Neuron (in vitro differentiated cells): ENCODE results near the gene IFI30.

Experiments used
- H2AFZ ChIP-seq: one replicate; pipeline ENCODE4 v1.6.1; 2013; ENCODE audit warnings: low read depth, mild to moderate bottlenecking, inconsistent platforms, low read length, moderate library complexity
- H3K27me3 ChIP-seq: one replicate; pipeline ENCODE4 v1.6.1; 2013; ENCODE audit warnings: low read length; ENCODE audit not compliant: insufficient read depth
- H3K36me3 ChIP-seq: one replicate; pipeline ENCODE4 v1.6.1; 2013; ENCODE audit warnings: low read length; ENCODE audit not compliant: insufficient read depth
- H3K4me1 ChIP-seq: one replicate; pipeline ENCODE4 v1.6.1; 2013; ENCODE audit warnings: low read length; ENCODE audit not compliant: insufficient read depth
- H3K4me3 ChIP-seq: 2 replicates; pipeline ENCODE4 v1.5.1; 2013; ENCODE audit warnings: mild to moderate bottlenecking, low read length, moderate library complexity
- H3K9me3 ChIP-seq: one replicate; pipeline ENCODE4 v1.6.1; 2013; ENCODE audit warnings: low read length

Gene IFI30

DNA sequence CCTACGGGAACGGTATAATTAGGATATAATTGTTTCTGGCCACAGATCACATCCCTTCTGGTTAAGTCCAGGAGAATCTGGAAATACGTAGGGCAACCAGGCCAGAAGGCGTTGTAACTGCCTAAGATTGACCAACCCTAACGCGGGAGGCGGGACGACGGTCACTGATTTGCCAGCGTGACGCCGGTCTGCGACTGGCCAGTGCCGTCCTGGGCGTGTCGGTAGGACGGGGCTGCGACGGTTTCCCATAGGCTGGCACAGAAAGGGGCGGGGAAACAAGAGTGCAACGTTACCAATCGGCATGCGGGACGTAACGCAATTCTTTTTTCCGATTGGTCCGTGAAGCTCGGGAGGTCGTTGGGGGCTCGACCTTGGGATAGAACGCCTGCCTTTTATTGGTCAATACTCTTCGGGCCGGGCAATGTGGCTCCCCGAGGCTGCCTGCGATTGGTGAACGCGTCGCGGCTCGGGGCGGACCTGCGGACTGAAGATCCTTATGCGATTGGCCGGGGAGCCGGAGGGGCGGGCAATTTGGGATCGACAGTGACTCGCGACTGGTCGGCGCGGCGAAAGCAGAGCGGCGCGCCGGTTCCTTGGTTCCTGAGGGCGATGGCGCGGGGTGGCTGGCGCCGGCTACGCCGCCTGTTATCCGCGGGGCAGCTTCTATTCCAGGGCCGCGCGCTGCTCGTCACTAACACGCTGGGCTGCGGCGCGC lies 19.2 kb downstream of the IFI30 start, which contains the start of gene MPV17L2:
MPV17L2 (plus strand) TSS at position 546 of the 715 bp plus-strand sequence; CDS start at position 610, 64 bp downstream.
- Histone ChIP-seq H2AFZ (peak within 1 kb of the TSS; percentile 65), H3K9me3 (no peaks in the 10 kb centered on the region), H3K4me3 (peak within 1 kb of the TSS; percentile 93), H3K27me3 (no peaks in the 10 kb centered on the region), H3K4me1 (peaks cover 14% of the 10 kb centered on the region), H3K36me3 (peaks cover 12% of the 10 kb centered on the region)

DNA sequence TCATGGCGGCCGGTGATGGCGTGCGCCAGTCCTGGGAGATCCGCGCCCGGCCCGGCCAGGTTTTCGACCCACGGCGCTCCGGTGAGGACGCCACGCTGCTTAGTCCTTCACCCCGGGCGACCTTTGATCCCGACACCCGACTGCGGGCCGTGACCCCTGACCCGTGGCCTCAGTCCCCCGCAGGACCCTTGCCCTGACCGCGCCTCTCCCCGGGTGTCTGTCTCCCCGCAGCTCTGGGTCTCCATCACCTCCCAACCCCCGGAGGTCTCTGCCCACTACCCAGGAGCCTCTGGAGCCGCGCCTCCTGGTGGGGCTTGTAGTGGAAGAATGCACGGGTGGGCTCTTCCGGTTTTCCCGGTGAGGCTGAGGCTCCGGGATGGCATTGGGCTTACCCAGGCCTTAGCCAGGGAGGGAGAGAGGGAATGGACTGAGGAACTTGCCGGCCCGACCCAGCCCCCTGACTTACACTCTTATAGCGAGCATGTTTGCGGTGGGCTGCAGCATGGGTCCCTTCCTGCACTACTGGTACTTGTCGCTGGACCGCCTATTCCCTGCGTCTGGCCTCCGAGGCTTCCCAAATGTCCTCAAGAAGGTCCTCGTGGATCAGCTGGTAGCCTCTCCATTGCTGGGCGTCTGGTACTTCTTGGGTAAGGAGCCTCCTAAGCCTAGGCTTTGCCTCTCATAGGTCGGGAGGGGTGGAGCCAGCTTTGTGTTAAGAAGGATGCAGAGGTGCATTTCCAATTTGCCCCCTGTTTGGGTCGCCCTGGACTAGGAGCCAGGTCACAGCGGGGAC lies 20.0 kb downstream of the IFI30 start:
- Histone ChIP-seq H3K27me3 (no peaks in the 10 kb centered on the region), H3K36me3 (peaks cover 20% of the 10 kb centered on the region)

DNA sequence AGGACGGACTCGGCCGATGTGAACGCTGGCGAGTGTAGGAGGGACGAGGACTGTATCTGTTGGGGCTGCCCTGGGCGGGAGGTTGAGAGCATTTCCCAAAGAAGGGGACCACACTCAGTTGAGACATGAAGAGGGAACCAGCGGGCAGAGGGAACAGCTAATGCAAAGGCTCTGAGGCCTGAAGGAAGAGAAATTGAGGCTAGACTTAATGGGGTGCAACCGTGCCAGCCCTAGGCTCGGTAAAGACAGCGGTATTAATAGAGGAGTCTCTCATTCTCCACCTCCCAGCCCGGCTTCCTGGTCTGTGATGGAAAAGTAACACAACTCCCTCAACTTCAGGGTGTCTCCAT lies 20.5 kb downstream of the IFI30 start:
- Histone ChIP-seq H3K9me3 (no peaks in the 10 kb centered on the region), H3K36me3 (peaks cover 25% of the 10 kb centered on the region), H2AFZ (no peak overlapping the region), H3K4me1 (peaks cover 14% of the 10 kb centered on the region), H3K4me3 (peak overlapping the region; percentile 93), H3K27me3 (no peaks in the 10 kb centered on the region)

More for the DNA sequence above, 20.0 kb downstream of the IFI30 start:
- Histone ChIP-seq H3K4me3 (peak overlapping the region; percentile 93), H2AFZ (peak overlapping the region; percentile 62), H3K9me3 (no peaks in the 10 kb centered on the region), H3K4me1 (peaks cover 14% of the 10 kb centered on the region)

DNA sequence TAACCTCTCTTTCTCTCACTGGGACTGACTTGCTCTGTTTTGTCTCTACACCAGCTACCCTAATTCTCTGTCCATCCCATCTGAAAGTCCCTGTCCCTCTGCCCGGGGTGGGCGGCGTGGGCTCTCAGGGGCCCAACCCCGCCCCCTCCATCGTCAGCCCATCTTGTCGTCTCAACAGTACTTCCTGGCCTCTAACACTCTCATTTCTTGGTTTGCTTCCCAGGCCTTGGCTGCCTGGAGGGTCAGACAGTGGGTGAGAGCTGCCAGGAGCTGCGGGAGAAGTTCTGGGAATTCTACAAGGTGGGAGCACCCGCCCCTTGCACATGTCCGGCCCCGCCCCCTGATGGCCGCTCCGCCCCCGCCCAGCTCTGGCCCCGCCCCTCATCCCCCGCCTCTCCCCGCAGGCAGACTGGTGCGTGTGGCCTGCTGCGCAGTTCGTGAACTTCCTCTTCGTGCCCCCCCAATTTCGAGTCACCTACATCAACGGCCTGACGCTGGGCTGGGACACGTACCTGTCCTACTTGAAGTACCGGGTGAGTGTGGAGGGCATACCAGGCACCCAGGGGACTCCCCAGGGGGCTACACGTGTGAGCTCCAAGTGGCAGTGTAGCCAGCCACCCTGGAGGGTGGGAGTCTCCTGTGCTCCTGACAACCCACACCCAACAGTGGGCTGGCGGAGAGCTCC lies 21.1 kb downstream of the IFI30 start:
- H3K36me3 ChIP-seq = peaks cover 25% of the 10 kb centered on the region
- peaks cover 14% of the 10 kb centered on the region for H3K4me1 ChIP-seq
- no peak overlapping the region for H2AFZ ChIP-seq
- no peaks in the 10 kb centered on the region for H3K9me3 ChIP-seq
- peak overlapping the region; percentile 93 for H3K4me3 ChIP-seq
- no peaks in the 10 kb centered on the region for H3K27me3 ChIP-seq

DNA sequence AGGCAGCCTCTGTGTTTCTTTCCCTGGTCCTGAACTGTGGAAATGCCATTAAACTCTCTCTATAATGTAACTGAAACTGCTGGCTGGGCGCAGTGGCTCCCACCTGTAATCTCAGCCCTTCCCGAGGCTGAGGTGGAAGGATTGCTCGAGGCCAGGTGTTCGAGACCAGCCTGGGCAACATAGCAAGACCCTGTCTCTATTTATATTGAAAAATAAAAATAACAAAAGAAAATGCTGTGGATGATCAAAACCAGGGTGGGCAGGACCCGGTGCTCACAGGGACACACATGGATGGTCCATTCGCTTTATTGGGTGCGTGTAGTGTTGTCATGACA lies 22.9 kb downstream of the IFI30 start:
- no peaks in the 10 kb centered on the region for H3K9me3 ChIP-seq
- H3K4me1 ChIP-seq = peaks cover 14% of the 10 kb centered on the region
- H3K36me3 ChIP-seq = peaks cover 25% of the 10 kb centered on the region
- H3K27me3 ChIP-seq = no peaks in the 10 kb centered on the region
- H2AFZ ChIP-seq = no peak overlapping the region
- no peak overlapping the region for H3K4me3 ChIP-seq

DNA sequence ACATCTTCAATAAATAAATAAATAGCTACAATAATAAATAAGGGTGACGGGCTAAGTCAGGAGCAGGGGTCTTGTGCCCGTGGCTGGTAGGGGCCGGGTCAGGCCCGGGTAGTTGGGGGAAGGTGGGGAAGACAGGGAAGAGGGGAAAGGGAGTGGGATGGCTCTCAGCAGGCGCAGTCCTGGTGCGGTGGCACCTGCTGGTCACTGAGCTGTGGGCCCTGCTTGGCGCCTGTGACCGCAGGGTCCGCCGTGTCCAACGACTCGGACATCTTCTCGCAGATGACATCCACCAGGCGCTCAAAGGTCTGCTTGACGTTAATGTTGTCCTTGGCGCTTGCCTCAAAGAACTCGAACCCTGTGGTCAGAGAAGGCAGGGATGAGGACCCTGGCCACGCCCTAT lies 23.7 kb downstream of the IFI30 start:
- Histone ChIP-seq H2AFZ (no peak overlapping the region), H3K9me3 (no peaks in the 10 kb centered on the region), H3K4me1 (peaks cover 11% of the 10 kb centered on the region), H3K36me3 (peaks cover 25% of the 10 kb centered on the region), H3K27me3 (no peaks in the 10 kb centered on the region), H3K4me3 (no peak overlapping the region)

DNA sequence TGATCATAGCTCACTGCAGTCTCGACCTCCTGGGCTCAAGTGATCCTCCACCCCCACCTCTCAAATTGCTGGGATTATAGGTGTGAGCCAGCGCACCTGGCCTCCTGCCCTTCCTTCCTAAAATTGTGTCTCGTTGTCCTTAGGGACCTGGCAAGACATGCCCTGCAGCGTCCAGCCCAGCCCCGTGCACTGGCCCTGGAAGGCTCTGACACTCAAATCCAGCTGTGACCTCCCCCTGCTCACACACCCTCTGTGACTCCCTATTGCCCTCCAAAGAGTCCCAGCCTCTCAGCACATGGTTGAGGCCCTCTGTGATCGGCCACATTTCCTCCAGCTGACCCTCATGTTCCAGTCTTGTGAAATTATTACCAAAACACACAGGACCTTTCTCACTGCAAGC lies 24.3 kb downstream of the IFI30 start:
- Histone ChIP-seq H3K9me3 (no peaks in the 10 kb centered on the region), H3K4me3 (no peak overlapping the region), H3K36me3 (peaks cover 25% of the 10 kb centered on the region), H3K4me1 (peaks cover 10% of the 10 kb centered on the region), H2AFZ (no peak overlapping the region), H3K27me3 (no peaks in the 10 kb centered on the region)

DNA sequence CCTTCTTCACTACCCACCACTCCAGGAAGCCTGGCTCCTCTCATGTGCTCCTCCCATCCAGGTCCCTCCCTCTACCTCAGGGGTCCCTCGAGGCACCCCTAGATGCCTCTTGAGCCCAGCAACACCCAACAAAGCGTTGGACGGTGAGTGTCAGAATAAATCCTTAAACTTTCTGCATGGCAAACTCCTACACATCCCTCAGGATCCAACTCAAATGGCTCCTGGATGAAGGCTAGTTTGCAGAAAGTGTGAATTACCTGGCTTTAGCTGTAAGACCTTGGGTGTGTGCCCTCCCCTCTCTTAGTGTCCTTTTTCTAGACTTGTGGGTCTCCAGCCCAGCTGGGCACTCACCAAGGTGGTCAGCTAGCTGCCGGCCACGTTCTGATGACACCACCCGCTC lies 24.8 kb downstream of the IFI30 start:
- H3K36me3 ChIP-seq = peaks cover 25% of the 10 kb centered on the region
- peaks cover 14% of the 10 kb centered on the region for H3K4me1 ChIP-seq

DNA sequence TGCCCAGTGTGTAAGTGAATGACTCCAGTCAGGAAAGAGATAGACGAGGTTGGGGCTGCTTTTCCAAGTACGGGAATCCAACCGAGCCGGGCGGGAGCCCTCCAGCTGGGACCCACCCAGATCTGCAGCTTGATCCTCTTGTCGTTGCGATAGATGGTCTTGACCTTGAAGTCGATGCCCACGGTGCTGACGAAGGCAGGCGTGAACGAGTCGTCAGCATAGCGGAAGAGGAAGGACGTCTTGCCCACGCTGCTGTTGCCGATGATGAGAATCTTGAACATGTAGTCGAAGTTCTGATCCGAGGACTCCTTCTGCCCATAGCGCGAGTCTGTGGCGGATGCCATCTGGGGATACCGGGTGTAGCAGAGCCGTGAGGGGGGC lies 28.8 kb downstream of the IFI30 start:
- H3K27me3 ChIP-seq = no peaks in the 10 kb centered on the region
- peaks cover 13% of the 10 kb centered on the region for H3K4me1 ChIP-seq
- peaks cover 17% of the 10 kb centered on the region for H3K36me3 ChIP-seq
- no peak overlapping the region for H2AFZ ChIP-seq
- no peaks in the 10 kb centered on the region for H3K9me3 ChIP-seq
- H3K4me3 ChIP-seq = no peak overlapping the region

More for the DNA sequence above, 24.8 kb downstream of the IFI30 start:
- Histone ChIP-seq H3K27me3 (no peaks in the 10 kb centered on the region), H2AFZ (no peak overlapping the region), H3K9me3 (no peaks in the 10 kb centered on the region), H3K4me3 (no peak overlapping the region)

DNA sequence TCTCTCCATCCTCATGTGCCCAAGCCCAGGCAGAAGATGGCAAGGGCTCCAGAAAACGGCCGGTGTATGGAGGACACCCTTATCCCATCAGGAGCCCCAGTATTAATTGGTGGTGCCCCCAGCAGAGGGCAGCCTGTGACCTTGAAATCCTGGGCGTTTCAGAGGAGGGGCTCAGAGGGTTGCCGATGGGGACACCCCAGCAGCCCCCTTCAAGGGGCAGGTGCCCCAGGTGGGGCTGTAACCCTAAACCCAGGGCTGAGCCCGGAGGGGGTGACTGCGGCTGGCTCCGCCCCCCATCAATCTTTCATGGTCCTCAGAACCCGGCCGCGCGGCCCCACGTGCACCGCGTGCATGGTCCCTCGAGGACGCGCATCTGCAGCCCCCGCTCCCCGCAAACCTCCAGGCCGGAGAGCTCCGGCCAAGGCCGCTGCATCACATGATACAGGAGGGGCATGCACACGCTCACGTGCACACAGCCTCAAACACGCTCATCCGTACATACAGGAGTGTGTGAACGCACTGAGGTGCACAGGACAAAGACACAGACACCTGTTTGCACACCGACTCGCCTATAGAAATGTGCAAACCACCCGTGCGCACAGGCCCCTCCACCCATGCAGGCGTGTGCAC lies 29.3 kb downstream of the IFI30 start:
- no peaks in the 10 kb centered on the region for H3K27me3 ChIP-seq
- no peaks in the 10 kb centered on the region for H3K9me3 ChIP-seq
- H2AFZ ChIP-seq = no peak overlapping the region
- H3K4me1 ChIP-seq = peaks cover 13% of the 10 kb centered on the region
- H3K36me3 ChIP-seq = peaks cover 12% of the 10 kb centered on the region
- H3K4me3 ChIP-seq = peak overlapping the region; percentile 64

DNA sequence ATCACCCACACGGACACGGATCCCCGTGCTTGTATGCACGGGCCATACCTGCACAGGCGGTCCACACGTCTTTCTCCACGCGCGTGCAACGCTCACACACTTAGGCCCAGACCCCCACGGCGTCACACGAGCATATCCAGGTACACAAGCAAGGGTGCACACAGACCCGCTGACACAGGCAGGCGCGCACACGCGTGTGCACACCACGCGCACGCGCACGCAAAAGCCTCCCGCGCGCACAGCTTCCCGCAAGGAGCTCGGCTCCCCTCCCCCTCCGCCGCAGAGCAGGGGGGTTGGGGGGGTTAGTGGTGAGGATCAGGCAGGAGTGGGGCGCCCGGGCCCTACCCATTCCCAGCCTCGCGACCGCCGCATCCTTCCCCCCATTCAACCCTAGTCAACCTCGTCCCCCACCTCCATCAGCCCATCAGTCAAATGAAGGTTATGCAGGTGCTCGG lies 29.8 kb downstream of the IFI30 start:
- H3K27me3 ChIP-seq = no peaks in the 10 kb centered on the region
- peak overlapping the region; percentile 64 for H3K4me3 ChIP-seq
- H3K4me1 ChIP-seq = peaks cover 13% of the 10 kb centered on the region
- no peaks in the 10 kb centered on the region for H3K9me3 ChIP-seq
- H3K36me3 ChIP-seq = peaks cover 6% of the 10 kb centered on the region
- H2AFZ ChIP-seq = peak overlapping the region; percentile 15

DNA sequence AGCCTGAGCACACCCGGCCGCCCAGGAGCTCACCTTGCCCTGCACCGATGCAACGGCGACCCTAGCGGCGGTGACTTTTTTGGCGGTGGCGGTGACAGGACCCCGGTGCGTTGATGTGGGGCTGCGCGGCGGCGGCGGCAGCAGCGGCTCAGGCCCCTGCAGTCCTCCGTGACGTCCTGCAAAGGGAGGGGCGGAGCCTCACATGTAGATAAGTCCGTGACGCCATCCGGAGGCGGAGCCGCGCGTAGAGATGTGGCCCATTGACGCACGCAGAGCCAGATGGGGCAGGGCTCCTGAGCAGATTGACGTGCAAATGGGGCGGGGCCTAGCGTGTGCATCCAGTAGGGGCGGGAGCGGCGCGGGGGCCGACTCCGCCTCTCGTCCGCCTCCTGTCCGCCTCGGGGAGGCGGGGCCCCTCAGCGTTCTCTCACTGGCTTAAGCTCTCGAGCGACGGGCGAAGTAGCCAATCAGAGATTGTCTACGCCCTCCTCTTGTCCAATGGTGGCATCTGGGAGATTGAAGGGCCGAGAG lies 30.3 kb downstream of the IFI30 start, which contains the start of gene RAB3A:
RAB3A (minus strand) TSS at position 180 of the 531 bp plus-strand sequence. CDS start 1,302 bp downstream, outside the sequence.
- H3K36me3 ChIP-seq = peaks cover 1% of the 10 kb centered on the region
- H3K27me3 ChIP-seq = no peaks in the 10 kb centered on the region
- H2AFZ ChIP-seq = peak within 1 kb of the TSS; percentile 91
- H3K4me1 ChIP-seq = peaks cover 13% of the 10 kb centered on the region
- H3K4me3 ChIP-seq = peak within 1 kb of the TSS; percentile 64
- no peaks in the 10 kb centered on the region for H3K9me3 ChIP-seq
